ENCODE results near the gene GXYLT1. TPM values are rescaled to one million over a fixed set of nuclear protein-coding genes. Genes with fewer than 3 reads are reported as not detected.

The GXYLT1 gene
- total and polyA plus RNA-seq, 2 of the 13 experiments (the other 11 are each of a cell fraction or from before 2014, with no cell fraction given) = 7.8 to 17.0 TPM

GRCh38 chr12:42182394-42182793 lies 37.7 kb upstream of the GXYLT1 start:
- H3K9ac ChIP-seq (ENCODE audit: insufficient read depth, low read depth, low read length) = no peak overlapping the region
- intact Hi-C loops (cut with micrococcal nuclease; ENCODE audit: unreplicated experiment) (no loop called here), in situ Hi-C loops (cut with HindIII; ENCODE audit: extremely low pct_ligation_motif_present, low pct_unique_long_range_greater_than_20kb) (no loop called here)
- H3K36me3 ChIP-seq (replicated peaks in 1 of 2; ENCODE audit: control insufficient read depth in 1 of 2, insufficient read depth in 2 of 2, low read length in 2 of 2) = 0 out of 5 replicates have a peak, but pooled peaks cover 0 to 2% of the 10 kb centered on the region in 2 experiments
- no peak overlapping the region for H2AFZ ChIP-seq (ENCODE audit: low read length)
- H3K27ac ChIP-seq (ENCODE audit: extremely low read length, insufficient read depth, low read length) = no peak overlapping the region
- H3K4me1 ChIP-seq (ENCODE audit: insufficient read depth, low read length) = peaks cover 11% of the 10 kb centered on the region
- DNase-seq (ENCODE audit: low spot score) (no peak), FAIRE-seq (no peak), ATAC-seq (no peak)
- H3K4me2 ChIP-seq (ENCODE audit: low read depth, low read length) = no peak overlapping the region
- no peaks in the 10 kb centered on the region for H3K27me3 ChIP-seq (ENCODE audit: control insufficient read depth in 1 of 2, insufficient read depth in 2 of 2, low read length in 2 of 2)
- no peak overlapping the region for H3K4me3 ChIP-seq (replicated peaks in 1 of 3; ENCODE audit: insufficient read depth in 1 of 3, low read depth in 2 of 3, low read length in 3 of 3)
- WGBS (ENCODE audit: low lambda C conversion rate) = 95% methylated on average over 2 of the region's 2 CpGs
- ChIA-PET CTCF (ENCODE audit: low intra/inter-chr PET ratio, low total read pairs) (no interaction called here), POLR2A (no interaction called here)
- no peaks in the 10 kb centered on the region for H3K9me3 ChIP-seq (ENCODE audit: low read length)
- no peaks in the 10 kb centered on the region for H4K20me1 ChIP-seq (ENCODE audit: insufficient read depth, low read length)
- TF ChIP-seq ZNF83 (CRISPR knock-in tag; IDR thresholded peaks at IDR 0.05; ENCODE audit: borderline replicate concordance) = no peak
- TF ChIP-seq SIX1 (CRISPR knock-in tag; IDR thresholded peaks at IDR 0.05; ENCODE audit: borderline replicate concordance) = no peak
- TF ChIP-seq ZBTB38 (CRISPR knock-in tag; IDR thresholded peaks at IDR 0.05) = no peak
- TF ChIP-seq ZNF562 (CRISPR knock-in tag; IDR thresholded peaks at IDR 0.05; ENCODE audit: borderline replicate concordance) = no peak
- TF ChIP-seq CCAR2 (optimal IDR thresholded peaks at IDR 0.05; ENCODE audit: low read depth, low read length) = no peak
- TF ChIP-seq MED8 (CRISPR knock-in tag; IDR thresholded peaks at IDR 0.05; ENCODE audit: insufficient replicate concordance) = no peak
- BruUV-seq (replicated peaks) = no TSS peak
- H3K79me2 ChIP-seq (ENCODE audit: insufficient read depth, low read length) = no peaks in the 10 kb centered on the region

DNA sequence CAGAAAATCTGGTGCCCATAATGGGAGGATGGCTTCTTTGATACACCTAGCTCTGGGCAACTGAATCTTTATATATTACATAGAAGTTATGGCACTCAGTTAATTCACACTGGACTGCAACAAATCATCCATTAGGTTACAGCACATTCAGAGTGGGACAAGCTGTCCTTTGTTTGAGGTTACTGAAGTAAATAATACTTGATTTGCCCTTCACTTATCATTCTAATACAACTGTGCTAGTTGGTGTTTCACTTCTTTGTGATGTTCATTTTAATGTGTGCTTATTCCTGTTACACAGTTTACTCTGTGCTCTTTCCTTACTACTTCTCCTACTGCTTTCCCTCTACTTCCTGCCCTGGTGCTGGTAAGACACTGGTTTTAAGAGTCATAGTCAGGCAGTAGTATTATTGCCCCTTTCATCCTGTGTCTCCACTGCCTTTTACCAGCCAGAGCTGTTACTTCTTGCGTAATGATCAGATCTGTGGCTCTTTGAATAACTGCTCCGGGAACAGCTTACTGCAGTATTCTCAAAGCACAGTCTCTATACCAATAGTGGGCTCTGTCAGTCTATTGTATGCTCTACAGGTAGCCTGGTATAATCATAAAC lies 36.4 kb upstream of the GXYLT1 start:
- FAIRE-seq (peak; percentile 64), DNase-seq (ENCODE audit: low spot score) (peak; percentile 50), ATAC-seq (peak; percentile 73)
- H3K4me1 ChIP-seq (ENCODE audit: insufficient read depth, low read length) = peaks cover 16% of the 10 kb centered on the region
- H3K36me3 ChIP-seq (replicated peaks in 1 of 2; ENCODE audit: control insufficient read depth in 1 of 2, insufficient read depth in 2 of 2, low read length in 2 of 2) = peaks cover 0 to 2% of the 10 kb centered on the region in 2 experiments; a peak in 1 of 5 replicates
- no TSS peak for BruUV-seq (replicated peaks)
- no peaks in the 10 kb centered on the region for H3K79me2 ChIP-seq (ENCODE audit: insufficient read depth, low read length)
- in situ Hi-C loops (cut with HindIII; ENCODE audit: extremely low pct_ligation_motif_present, low pct_unique_long_range_greater_than_20kb) (no loop called here), intact Hi-C loops (cut with micrococcal nuclease; ENCODE audit: unreplicated experiment) (no loop called here)
- H3K9me3 ChIP-seq (ENCODE audit: low read length) = no peaks in the 10 kb centered on the region
- CTCF ChIA-PET (ENCODE audit: low intra/inter-chr PET ratio, low total read pairs) = no interaction called here
- POLR2A ChIA-PET = no interaction called here
- H2AFZ ChIP-seq (ENCODE audit: low read length) = no peak overlapping the region
- WGBS (ENCODE audit: low lambda C conversion rate) = 70% methylated on average over 2 of the region's 2 CpGs
- H3K27me3 ChIP-seq (ENCODE audit: control insufficient read depth in 1 of 2, insufficient read depth in 2 of 2, low read length in 2 of 2) = no peaks in the 10 kb centered on the region
- H3K4me2 ChIP-seq (ENCODE audit: low read depth, low read length) = no peak overlapping the region
- no peak overlapping the region for H3K27ac ChIP-seq (ENCODE audit: extremely low read length, insufficient read depth, low read length)
- TF ChIP-seq CEBPG (CRISPR knock-in tag; IDR thresholded peaks at IDR 0.05) (peak; percentile 84), ZNF354B (CRISPR knock-in tag; IDR thresholded peaks at IDR 0.05) (no peak), KDM2A (CRISPR knock-in tag; IDR thresholded peaks at IDR 0.05; ENCODE audit: borderline replicate concordance, low read depth) (no peak), SKI (IDR thresholded peaks at IDR 0.05; ENCODE audit: partially characterized antibody) (no peak), CEBPB (IDR thresholded peaks at IDR 0.05; ENCODE audit: borderline replicate concordance, low read depth, low read length) (peak; percentile 93)
- H4K20me1 ChIP-seq (ENCODE audit: insufficient read depth, low read length) = no peaks in the 10 kb centered on the region
- no peak overlapping the region for H3K4me3 ChIP-seq (replicated peaks in 1 of 3; ENCODE audit: insufficient read depth in 1 of 3, low read depth in 2 of 3, low read length in 3 of 3)
- no peak overlapping the region for H3K9ac ChIP-seq (ENCODE audit: insufficient read depth, low read depth, low read length)

Measured in HepG2 (cell line).